Right forelimb (tissue), 1 donor: ENCODE results near the gene P4HB.

Experiments used
- DNase-seq: peaks from one replicate; pipeline ENCODE4 v3.0.0-alpha.2; 2018

Gene P4HB

GRCh38 chr17:81808778-81809555 lies 51.4 kb downstream of the P4HB start:
- no peak for DNase-seq

DNA sequence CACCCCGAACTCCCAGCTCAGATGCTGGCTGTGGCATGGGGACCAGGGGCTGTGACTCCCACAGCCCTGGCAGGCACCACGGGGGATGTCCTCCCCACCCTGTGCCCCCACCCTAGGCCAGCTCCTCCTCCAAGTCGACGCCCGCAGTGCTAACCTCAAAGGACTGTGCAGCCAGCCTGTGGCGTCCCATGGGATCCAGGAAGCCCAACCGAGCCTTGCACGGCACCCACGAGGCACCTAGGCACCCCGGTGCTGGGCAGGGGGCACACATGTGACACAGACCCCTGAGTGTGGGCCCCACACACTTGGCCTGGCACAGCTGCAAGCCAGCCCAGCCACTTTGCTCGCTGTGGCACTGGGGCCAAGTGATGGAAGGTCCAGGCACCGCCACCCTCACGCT lies 52.5 kb downstream of the P4HB start:
- no peak for DNase-seq

DNA sequence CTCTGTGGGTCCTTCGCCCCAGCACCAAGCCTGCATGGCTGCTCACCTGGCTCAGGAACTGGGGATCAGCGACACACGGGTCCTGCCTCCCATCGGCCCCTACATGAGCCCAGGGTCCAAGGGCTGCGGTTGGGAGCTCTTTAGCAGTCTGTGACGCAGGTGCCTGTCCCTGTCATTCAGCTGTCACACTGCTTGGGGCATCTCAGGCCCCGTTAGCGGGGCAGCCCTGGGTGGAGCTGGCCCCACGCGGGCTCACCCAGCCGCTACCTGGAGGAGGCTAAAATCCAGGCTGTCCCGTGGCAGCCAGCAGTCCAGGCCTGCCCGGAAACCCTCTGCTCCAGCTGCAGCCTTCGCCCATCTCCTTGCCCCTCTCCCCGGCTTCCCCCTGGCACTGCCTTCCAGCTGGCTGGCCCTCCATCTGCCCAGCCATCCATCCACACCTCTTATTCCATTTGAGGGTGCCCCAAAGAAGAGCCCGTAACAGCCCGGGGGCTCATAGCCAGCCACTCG lies 53.1 kb downstream of the P4HB start:
- DNase-seq = no peak

- no peak for DNase-seq
Observed at GRCh38 chr17:81806461-81807209, 53.7 kb downstream of the P4HB start.

DNA sequence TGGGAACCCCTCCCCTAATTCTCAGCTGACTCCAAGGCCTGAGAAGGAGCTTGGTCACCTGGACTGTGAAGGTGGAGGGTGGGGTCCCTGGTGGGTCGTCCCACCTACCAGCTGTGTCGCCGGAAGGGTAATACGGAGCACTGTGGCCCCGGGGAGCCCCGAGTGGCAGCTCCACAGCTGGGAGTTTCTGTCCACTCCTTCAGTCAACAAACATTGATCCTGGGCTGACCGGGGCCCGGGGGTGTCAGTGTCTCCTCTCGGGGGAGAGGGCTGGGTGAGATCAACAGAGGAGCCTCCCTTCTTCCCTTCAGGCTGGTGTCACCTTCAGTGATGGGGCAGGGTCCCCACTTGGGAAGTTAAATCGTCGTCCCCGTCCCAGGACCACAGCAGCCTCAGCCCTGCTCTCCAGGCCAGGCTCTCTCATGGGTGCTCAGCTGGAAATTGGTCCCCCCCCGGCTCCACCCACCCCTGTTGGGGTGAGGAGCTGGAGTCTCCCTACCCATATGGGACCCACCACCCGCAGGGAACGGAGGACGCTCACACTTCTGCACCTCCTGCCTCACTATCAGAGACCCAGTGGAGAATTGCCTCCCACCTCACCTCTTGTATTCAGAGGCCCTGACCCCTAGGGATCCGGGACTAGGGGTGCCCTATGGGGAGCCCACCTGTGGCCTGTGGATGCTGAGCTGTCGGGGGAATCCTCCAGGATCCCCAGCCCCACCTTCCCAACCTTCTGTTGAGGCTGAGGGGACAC lies 54.5 kb downstream of the P4HB start:
- no peak for DNase-seq

DNA sequence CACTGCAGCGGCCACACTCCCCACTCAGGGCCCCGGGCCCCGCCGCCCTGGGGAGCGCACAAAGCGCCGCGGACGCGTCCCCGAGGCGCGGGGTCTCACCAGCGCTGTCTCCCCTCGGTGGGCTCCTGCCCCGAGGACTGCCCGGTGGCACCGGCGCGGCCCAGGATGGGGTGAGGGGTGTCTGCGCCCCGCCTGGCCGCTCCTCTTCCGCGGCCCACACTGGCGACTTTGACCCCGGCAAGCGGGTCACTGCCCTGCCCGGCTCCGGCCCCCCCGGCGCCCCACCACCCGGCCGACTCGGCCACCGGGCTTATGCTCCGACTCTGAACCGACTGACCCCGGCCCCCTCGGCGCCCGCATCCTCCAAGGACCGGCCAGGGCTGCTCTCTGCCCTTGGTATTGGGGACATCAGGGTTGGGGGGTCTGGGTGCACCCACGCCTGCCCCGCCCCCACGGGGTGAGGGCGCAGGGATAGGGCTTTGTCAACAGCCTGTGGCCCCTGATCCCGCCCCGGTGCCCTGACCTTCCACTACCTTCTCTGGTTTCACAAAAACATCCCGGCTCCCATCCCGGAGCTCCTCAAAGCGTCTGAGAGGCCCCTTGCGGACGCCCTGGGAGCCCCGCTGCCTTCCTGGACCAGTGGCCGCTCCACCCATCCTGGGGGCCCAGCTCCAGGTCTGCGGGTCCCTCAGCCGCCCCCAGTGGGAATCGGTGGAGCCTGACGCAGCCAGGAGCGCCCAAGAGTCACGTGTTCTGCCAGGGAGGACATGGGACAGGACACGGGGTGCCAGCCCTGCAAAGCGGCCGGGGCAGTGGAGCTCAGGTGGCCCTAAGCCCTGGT lies 55.6 kb downstream of the P4HB start:
- DNase-seq = no peak

- no peak for DNase-seq
Observed at GRCh38 chr17:81803728-81804558, 56.4 kb downstream of the P4HB start, which contains the start of gene GCGR. GCGR (plus strand) TSS chr17:81804150; CDS start chr17:81809019, 4,869 bp downstream.

- no peak for DNase-seq
Observed at GRCh38 chr17:81802856-81803643, 57.3 kb downstream of the P4HB start.

DNA sequence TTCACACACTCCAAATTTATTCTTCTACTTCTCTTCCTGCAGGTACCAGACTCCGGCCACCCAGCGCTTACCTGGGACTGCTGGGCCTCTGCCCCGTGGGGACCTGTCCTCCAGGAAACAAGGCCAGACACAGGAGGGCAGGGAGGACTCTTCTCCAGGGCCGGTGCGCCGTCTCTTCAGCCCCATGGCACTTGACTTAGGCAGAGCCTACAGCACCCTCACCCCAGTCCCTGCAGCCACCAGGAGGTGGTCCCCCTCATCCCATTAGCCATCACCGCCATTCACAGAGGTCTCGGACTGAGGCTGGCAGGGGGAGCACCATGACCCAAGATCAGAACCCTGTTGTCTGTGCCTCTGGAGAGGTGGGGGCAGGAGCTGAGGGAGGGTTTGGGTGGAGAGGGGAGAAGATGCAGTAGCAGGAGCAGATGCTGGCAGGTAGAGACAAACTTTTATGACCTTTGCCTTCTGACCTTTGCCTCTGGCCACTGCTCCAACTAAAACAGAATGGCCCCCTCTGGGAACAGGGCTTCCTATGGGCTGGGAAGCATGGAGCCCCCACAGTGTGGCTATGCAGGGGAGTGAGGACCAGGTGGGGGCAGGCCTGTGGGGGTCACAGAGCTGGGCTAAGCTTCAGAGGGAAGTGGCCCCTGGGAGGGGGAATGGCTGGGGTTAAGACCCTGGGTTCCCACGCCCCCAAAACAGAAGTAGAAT lies 58.1 kb downstream of the P4HB start:
- DNase-seq = no peak

- no peak for DNase-seq
Observed at GRCh38 chr17:81801327-81801726, 59.0 kb downstream of the P4HB start.

DNA sequence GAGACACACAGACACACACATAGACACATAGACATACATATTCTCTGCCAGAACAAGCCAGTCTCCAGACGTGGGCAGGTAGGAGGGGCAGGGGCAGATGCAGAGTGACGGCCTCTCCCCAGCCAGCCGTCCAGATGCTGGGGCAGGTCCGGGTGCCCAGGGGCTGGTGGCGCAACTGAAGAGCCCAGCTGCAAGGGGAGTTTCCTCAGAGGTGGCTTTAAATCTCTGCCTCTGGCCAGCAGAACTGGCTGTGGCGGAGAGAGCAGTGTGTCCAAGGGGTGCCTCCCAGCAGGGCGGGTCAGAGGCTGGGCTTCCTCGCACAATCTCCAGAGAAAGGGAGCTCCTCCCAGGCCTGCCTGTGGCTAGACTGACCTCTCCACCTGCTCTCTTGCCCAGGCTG lies 65.8 kb downstream of the P4HB start:
- DNase-seq = no peak

GRCh38 chr17:81794074-81794476 lies 66.3 kb downstream of the P4HB start:
- no peak for DNase-seq
